ENCODE data around the gene RAF1. TPM values are rescaled to one million over a fixed set of nuclear protein-coding genes. Genes with fewer than 3 reads are reported as not detected.
"Not testable (repeated sequence)": the region's sequence is repeated elsewhere in the genome, so short reads cannot be mapped to it uniquely, and the experiment has no call there.

RAF1 gene
- total and polyA plus RNA-seq, 7 experiments from 2014 or later = 50.2 to 129 (median 114) TPM

DNA sequence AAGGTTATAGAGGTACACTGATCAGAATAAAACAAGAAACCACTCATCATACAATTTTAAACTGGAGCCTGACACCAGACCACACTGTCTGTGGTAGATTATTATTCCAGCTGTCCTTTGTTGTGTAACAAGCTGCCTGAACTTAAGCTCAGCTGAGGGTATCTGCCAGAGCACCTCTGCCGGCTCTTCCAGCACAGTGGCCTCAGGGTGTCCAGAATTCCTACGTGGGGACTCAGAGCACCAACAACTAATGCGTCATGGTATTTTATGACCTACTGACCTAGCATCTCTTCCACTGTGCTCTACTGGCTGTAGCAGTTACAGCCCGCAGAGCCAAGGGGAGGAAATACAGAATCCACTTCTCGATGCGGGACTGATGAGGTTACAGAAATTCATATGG lies 15.6 kb upstream of the RAF1 start:
- no peaks in the 10 kb centered on the region for H3K27me3 ChIP-seq (ENCODE audit: control insufficient read depth in 2 of 2, insufficient read depth in 2 of 2, low read length in 2 of 2)
- ChIA-PET CTCF (interaction anchor here (0.8 kb wide), 1 partner anchor 19 kb away, joined by 3 read pairs; no protein-coding TSS in a partner anchor), POLR2A (no interaction called here)
- no peaks in the 10 kb centered on the region for H3K9me3 ChIP-seq (ENCODE audit: control insufficient read depth in 2 of 3, low read length in 3 of 3)
- Mint-ChIP-seq H3K4me3 (no peak overlapping the region), H3K4me1 (peaks cover 0 to 7% (median 0%) of the 10 kb centered on the region in 7 donors), H3K27me3 (no peaks in the 10 kb centered on the region), H3K9me3 (peaks cover 0 to 8% (median 0%) of the 10 kb centered on the region in 11 donors), H3K27ac (no peak overlapping the region), H3K36me3 (no peaks in the 10 kb centered on the region)
- no peaks in the 10 kb centered on the region for H3K4me1 ChIP-seq (ENCODE audit: control insufficient read depth in 2 of 2, insufficient read depth in 2 of 2, low read length in 2 of 2)
- ATAC-seq (no peak), DNase-seq (no peak)
- intact Hi-C loops (cut with micrococcal nuclease) = no loop called here
- H3K4me3 ChIP-seq (ENCODE audit: low read length) = no peak overlapping the region
- no peaks in the 10 kb centered on the region for H3K36me3 ChIP-seq (ENCODE audit: control insufficient read depth in 2 of 3, insufficient read depth in 3 of 3, low read length in 3 of 3)
- H3K27ac ChIP-seq (ENCODE audit: low read depth, low read length) = no peak overlapping the region

DNA sequence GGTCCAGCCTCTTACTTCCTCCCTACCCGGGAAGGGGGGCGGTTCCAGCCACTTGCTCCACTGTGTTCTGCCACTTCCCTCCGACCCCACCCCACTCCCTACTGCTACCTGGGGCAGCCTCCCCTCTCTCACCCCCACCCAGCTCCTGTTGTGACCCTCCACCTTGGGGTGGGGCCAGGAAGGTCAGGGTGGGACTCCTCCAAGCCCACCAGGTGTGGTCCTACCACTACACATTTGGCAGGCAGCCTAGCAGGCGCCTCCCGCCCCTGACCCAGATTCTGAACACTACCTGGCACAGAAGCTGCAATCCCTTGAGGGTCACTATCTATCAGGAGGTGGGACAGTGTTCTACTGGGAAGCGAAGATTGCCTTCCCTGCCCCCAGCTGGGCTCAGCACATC lies 13.7 kb upstream of the RAF1 start:
- intact Hi-C loops (cut with micrococcal nuclease) = no loop called here
- H3K4me3 Mint-ChIP-seq = no peak overlapping the region
- DNase-seq (no peak), ATAC-seq (no peak)
- peaks cover 0 to 7% (median 0%) of the 10 kb centered on the region in 7 donors for H3K4me1 Mint-ChIP-seq
- POLR2A ChIA-PET = no interaction called here
- CTCF ChIA-PET = no interaction called here
- Histone ChIP-seq H3K27me3 (ENCODE audit: control insufficient read depth in 2 of 2, insufficient read depth in 2 of 2, low read length in 2 of 2) (no peaks in the 10 kb centered on the region), H3K27ac (ENCODE audit: low read depth, low read length) (no peak overlapping the region), H3K36me3 (ENCODE audit: control insufficient read depth in 2 of 3, insufficient read depth in 3 of 3, low read length in 3 of 3) (no peaks in the 10 kb centered on the region), H3K4me3 (ENCODE audit: low read length) (no peak overlapping the region), H3K4me1 (ENCODE audit: control insufficient read depth in 2 of 2, insufficient read depth in 2 of 2, low read length in 2 of 2) (no peaks in the 10 kb centered on the region), H3K9me3 (ENCODE audit: control insufficient read depth in 2 of 3, low read length in 3 of 3) (no peaks in the 10 kb centered on the region)
- peaks cover 0 to 8% (median 0%) of the 10 kb centered on the region in 11 donors for H3K9me3 Mint-ChIP-seq
- no peaks in the 10 kb centered on the region for H3K27me3 Mint-ChIP-seq
- no peak overlapping the region for H3K27ac Mint-ChIP-seq
- H3K36me3 Mint-ChIP-seq = no peaks in the 10 kb centered on the region

DNA sequence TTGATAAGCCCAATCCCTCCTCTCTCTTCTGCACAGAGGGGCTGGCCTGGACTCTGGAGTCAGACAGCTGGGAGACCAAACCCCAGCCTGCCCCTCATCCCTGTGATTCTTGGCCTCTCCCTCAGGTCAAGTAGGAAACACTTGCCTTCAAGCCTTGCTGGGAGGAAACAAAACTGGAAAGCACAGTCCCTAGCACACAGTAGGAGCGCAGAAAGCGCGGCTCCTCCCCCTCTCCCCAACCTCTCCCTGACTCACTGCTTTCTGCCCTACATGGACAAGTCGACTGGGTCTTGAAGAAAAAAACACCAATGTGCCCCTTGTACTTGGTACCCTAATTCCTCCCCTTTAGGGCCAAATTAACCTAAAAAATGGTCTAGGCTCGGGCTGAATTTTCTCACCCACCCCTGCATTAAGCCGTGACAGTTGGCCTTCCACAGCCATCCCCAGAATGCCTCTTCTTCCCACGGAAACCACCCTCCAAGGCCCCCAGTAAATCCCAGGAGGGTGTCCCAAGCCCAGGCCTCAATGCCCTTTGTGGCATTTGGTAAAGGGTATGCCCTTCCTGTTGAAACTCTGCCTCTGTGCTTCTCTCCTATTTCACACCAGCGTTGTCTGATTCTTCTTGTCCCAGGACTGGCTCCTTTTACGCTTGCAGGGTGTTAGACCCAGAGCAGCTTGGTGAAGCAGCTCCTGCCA lies 11.3 kb upstream of the RAF1 start:
- Histone ChIP-seq H3K4me1 (ENCODE audit: control insufficient read depth in 2 of 2, insufficient read depth in 2 of 2, low read length in 2 of 2) (no peaks in the 10 kb centered on the region), H3K27ac (ENCODE audit: low read depth, low read length) (no peak overlapping the region), H3K36me3 (ENCODE audit: control insufficient read depth in 2 of 3, insufficient read depth in 3 of 3, low read length in 3 of 3) (no peaks in the 10 kb centered on the region), H3K27me3 (ENCODE audit: control insufficient read depth in 2 of 2, insufficient read depth in 2 of 2, low read length in 2 of 2) (no peaks in the 10 kb centered on the region), H3K4me3 (ENCODE audit: low read length) (no peak overlapping the region), H3K9me3 (ENCODE audit: control insufficient read depth in 2 of 3, low read length in 3 of 3) (no peaks in the 10 kb centered on the region)
- intact Hi-C loops (cut with micrococcal nuclease) = no loop called here
- Mint-ChIP-seq H3K36me3 (no peaks in the 10 kb centered on the region), H3K9me3 (peaks cover 0 to 8% (median 0%) of the 10 kb centered on the region in 11 donors), H3K27ac (no peak overlapping the region), H3K4me3 (no peak overlapping the region), H3K27me3 (no peaks in the 10 kb centered on the region), H3K4me1 (no peaks in the 10 kb centered on the region)
- CTCF ChIA-PET = no interaction called here
- POLR2A ChIA-PET = no interaction called here
- DNase-seq (no peak), ATAC-seq (no peak)

DNA sequence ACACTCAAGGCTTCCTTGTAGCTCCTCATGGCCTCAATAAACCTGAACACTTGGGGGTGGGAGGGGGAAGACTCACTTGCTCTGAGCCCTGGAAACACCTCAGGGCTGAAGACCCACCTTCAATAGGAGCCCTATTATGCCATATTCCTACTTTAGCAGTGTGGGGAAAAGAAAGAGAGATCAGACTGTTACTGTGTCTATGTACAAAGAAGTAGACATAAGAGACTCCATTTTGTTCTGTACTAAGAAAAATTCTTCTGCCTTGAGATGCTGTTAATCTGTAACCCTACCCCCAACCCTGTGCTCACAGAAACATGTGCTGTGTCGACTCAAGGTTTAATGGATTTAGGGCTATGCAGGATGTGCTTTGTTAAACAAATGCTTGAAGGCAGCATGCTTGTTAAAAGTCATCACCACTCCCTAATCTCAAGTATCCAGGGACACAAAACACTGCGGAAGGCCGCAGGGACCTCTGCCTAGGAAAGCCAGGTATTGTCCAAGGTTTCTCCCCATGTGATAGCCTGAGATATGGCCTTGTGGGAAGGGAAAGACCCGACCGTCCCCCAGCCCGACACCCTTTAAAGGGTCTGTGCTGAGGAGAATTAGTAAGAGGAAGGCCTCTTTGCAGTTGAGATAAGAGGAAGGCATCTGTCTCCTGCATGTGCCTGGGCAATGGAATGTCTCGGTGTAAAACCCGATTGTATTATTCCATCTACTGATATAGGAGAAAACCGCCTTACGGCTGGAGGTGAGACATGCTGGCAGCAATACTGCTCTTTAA lies 10.2 kb upstream of the RAF1 start:
- POLR2A ChIA-PET = interaction anchor here (0.5 kb wide), 1 partner anchor 41 kb away, joined by 3 read pairs; no protein-coding TSS in a partner anchor
- H3K4me3 Mint-ChIP-seq; H3K36me3 ChIP-seq (ENCODE audit: control insufficient read depth in 2 of 3, insufficient read depth in 3 of 3, low read length in 3 of 3); H3K36me3 Mint-ChIP-seq; H3K27ac Mint-ChIP-seq; H3K27ac ChIP-seq (ENCODE audit: low read depth, low read length); H3K4me1 ChIP-seq (ENCODE audit: control insufficient read depth in 2 of 2, insufficient read depth in 2 of 2, low read length in 2 of 2); intact Hi-C loops (cut with micrococcal nuclease); H3K9me3 ChIP-seq (ENCODE audit: control insufficient read depth in 2 of 3, low read length in 3 of 3); H3K27me3 Mint-ChIP-seq; CTCF ChIA-PET; H3K4me1 Mint-ChIP-seq; ATAC-seq; H3K4me3 ChIP-seq (ENCODE audit: low read length); H3K27me3 ChIP-seq (ENCODE audit: control insufficient read depth in 2 of 2, insufficient read depth in 2 of 2, low read length in 2 of 2); DNase-seq; H3K9me3 Mint-ChIP-seq: not testable (repeated sequence)

DNA sequence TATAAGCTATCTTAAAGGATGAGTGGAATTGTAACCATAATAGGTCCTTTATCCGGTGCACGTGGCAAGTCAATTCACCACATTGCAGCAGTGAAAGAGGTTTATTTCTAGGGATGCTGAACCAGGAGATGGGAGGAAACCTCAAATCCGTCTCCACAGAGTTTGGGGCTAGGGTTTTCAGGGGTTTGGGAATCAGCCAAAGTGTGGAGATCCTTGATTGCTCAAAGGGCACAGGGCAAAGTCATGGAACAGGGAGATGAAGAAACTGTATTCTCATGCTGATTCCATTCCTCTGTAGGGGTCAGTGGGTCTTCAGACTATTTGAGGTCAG lies 7.2 kb upstream of the RAF1 start:
- no peak overlapping the region for H3K4me3 Mint-ChIP-seq
- intact Hi-C loops (cut with micrococcal nuclease) = no loop called here

DNA sequence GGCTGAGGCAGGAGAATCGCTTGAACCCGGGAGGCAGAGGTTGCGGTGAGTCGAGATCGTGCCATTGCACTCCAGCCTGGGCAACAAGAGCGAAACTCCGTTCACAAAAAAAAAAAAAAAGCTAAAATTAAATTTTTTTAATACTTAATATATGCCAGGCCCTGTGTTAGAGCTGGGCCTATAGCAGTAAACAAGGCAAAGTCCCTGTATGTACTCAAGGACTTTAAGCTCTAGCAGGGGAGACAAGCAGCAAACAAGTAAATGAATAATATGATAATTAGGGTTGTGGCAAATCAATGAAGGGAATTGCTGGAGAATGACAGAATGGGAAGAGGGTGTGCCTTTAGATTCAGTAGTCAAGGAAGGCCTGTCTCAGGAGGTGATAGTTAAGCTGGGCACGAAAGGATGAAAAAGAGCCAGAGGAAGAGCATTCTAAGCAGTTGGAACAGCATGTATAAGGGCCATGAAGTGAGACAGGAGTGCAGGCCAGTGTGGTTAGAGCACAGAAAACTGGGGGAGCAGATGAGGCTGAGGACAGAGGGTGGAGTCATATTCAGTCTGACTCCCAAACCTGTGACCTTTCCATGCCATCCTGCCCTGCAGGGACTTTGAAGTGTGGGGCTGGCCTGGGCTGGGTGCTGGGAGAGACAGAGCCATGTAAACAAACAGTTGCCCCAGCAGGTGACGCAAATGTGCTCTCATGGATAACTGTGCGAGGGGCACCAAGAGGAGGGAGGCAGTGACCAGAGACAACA lies 6.6 kb upstream of the RAF1 start:
- no peaks in the 10 kb centered on the region for H3K27me3 Mint-ChIP-seq
- peaks cover 0 to 5% (median 3%) of the 10 kb centered on the region in 5 donors for H3K36me3 Mint-ChIP-seq
- H3K4me1 Mint-ChIP-seq = no peaks in the 10 kb centered on the region
- ATAC-seq (no peak), DNase-seq (no peak)
- peaks cover 0 to 7% (median 2%) of the 10 kb centered on the region in 11 donors for H3K9me3 Mint-ChIP-seq
- POLR2A ChIA-PET = interaction anchor here (0.6 kb wide), 1 partner anchor 68 kb away, joined by 3 read pairs; no protein-coding TSS in a partner anchor
- no peak overlapping the region for H3K4me3 Mint-ChIP-seq
- Histone ChIP-seq H3K27ac (ENCODE audit: low read depth, low read length) (no peak overlapping the region), H3K27me3 (ENCODE audit: control insufficient read depth in 2 of 2, insufficient read depth in 2 of 2, low read length in 2 of 2) (no peaks in the 10 kb centered on the region), H3K4me1 (ENCODE audit: control insufficient read depth in 2 of 2, insufficient read depth in 2 of 2, low read length in 2 of 2) (no peaks in the 10 kb centered on the region), H3K4me3 (ENCODE audit: low read length) (no peak overlapping the region), H3K36me3 (ENCODE audit: control insufficient read depth in 2 of 3, insufficient read depth in 3 of 3, low read length in 3 of 3) (no peaks in the 10 kb centered on the region), H3K9me3 (ENCODE audit: control insufficient read depth in 2 of 3, low read length in 3 of 3) (no peaks in the 10 kb centered on the region)
- CTCF ChIA-PET = no interaction called here
- H3K27ac Mint-ChIP-seq = no peak overlapping the region
- intact Hi-C loops (cut with micrococcal nuclease) = no loop called here

More for the DNA sequence above, 7.2 kb upstream of the RAF1 start:
- H3K36me3 Mint-ChIP-seq = peaks cover 0 to 5% (median 3%) of the 10 kb centered on the region in 5 donors
- H3K27me3 Mint-ChIP-seq = no peaks in the 10 kb centered on the region
- no peak for DNase-seq
- Histone ChIP-seq H3K4me3 (ENCODE audit: low read length) (no peak overlapping the region), H3K27ac (ENCODE audit: low read depth, low read length) (no peak overlapping the region), H3K36me3 (ENCODE audit: control insufficient read depth in 2 of 3, insufficient read depth in 3 of 3, low read length in 3 of 3) (no peaks in the 10 kb centered on the region), H3K27me3 (ENCODE audit: control insufficient read depth in 2 of 2, insufficient read depth in 2 of 2, low read length in 2 of 2) (no peaks in the 10 kb centered on the region), H3K9me3 (ENCODE audit: control insufficient read depth in 2 of 3, low read length in 3 of 3) (no peaks in the 10 kb centered on the region), H3K4me1 (ENCODE audit: control insufficient read depth in 2 of 2, insufficient read depth in 2 of 2, low read length in 2 of 2) (no peaks in the 10 kb centered on the region)
- no peaks in the 10 kb centered on the region for H3K4me1 Mint-ChIP-seq
- H3K27ac Mint-ChIP-seq = no peak overlapping the region
- ATAC-seq = no peak
- H3K9me3 Mint-ChIP-seq = peaks cover 0 to 8% (median 2%) of the 10 kb centered on the region in 11 donors
- CTCF ChIA-PET = no interaction called here
- POLR2A ChIA-PET = no interaction called here

Measured in naive thymus-derived CD4-positive, alpha-beta T cell (primary cell).